ENCODE results near the gene WWOX.

Gene WWOX

GRCh38 chr16:78368121-78369102, 269.0 kb downstream of the WWOX start:
- DNase-seq, result no peak

GRCh38 chr16:78372277-78372676, 272.8 kb downstream of the WWOX start:
- no peak for DNase-seq

GRCh38 chr16:78375055-78375679, 275.7 kb downstream of the WWOX start:
- DNase-seq, result no peak

GRCh38 chr16:78376452-78376851, 277.0 kb downstream of the WWOX start:
- DNase-seq, result no peak

GRCh38 chr16:78377312-78377711, 277.9 kb downstream of the WWOX start:
- no peak for DNase-seq

GRCh38 chr16:78381060-78381459, 281.6 kb downstream of the WWOX start:
- DNase-seq, result no peak

- DNase-seq, result no peak
Measured at GRCh38 chr16:78383118-78383517, 283.7 kb downstream of the WWOX start.

GRCh38 chr16:78385086-78385805, 285.8 kb downstream of the WWOX start:
- DNase-seq, result no peak

- DNase-seq, result no peak
Measured at GRCh38 chr16:78386557-78387324, 287.3 kb downstream of the WWOX start.

GRCh38 chr16:78389009-78389498, 289.6 kb downstream of the WWOX start:
- DNase-seq, result no peak

- no peak for DNase-seq
Measured at GRCh38 chr16:78390092-78390491, 290.6 kb downstream of the WWOX start.

- DNase-seq, result no peak
Measured at GRCh38 chr16:78390508-78391324, 291.3 kb downstream of the WWOX start.

GRCh38 chr16:78392585-78393195, 293.2 kb downstream of the WWOX start:
- DNase-seq, result no peak

GRCh38 chr16:78395035-78395434, 295.6 kb downstream of the WWOX start:
- no peak for DNase-seq

GRCh38 chr16:78396046-78396445, 296.6 kb downstream of the WWOX start:
- peak in 1 of 2 donors; percentile 0 for DNase-seq

GRCh38 chr16:78396673-78397072, 297.2 kb downstream of the WWOX start:
- no peak for DNase-seq

- DNase-seq, result no peak
Measured at GRCh38 chr16:78399384-78399783, 299.9 kb downstream of the WWOX start.

- no peak for DNase-seq
Measured at GRCh38 chr16:78402833-78403232, 303.4 kb downstream of the WWOX start.

GRCh38 chr16:78405040-78405439, 305.6 kb downstream of the WWOX start:
- no peak for DNase-seq

GRCh38 chr16:78405833-78406232, 306.4 kb downstream of the WWOX start:
- DNase-seq, result no peak

GRCh38 chr16:78407191-78407590, 307.7 kb downstream of the WWOX start:
- DNase-seq, result no peak
